Hematopoietic multipotent progenitor cell treated with erythropoietin and hydrocortisone succinate and interleukin-3 and kit ligand, for 4 days (in vitro differentiated cells): Measurements from ENCODE around the gene PHAF1.

Source experiments
- DNase-seq: peaks from one replicate; pipeline ENCODE4 v3.0.0-alpha.2; 2015

Gene PHAF1

GRCh38 chr16:67164599-67165061, 54.9 kb downstream of the PHAF1 start, which contains the start of gene HSF4:
Gene HSF4 (plus strand): TSS chr16:67164745. CDS start chr16:67164812, 67 bp downstream.
- DNase-seq: peak; percentile 47

DNA sequence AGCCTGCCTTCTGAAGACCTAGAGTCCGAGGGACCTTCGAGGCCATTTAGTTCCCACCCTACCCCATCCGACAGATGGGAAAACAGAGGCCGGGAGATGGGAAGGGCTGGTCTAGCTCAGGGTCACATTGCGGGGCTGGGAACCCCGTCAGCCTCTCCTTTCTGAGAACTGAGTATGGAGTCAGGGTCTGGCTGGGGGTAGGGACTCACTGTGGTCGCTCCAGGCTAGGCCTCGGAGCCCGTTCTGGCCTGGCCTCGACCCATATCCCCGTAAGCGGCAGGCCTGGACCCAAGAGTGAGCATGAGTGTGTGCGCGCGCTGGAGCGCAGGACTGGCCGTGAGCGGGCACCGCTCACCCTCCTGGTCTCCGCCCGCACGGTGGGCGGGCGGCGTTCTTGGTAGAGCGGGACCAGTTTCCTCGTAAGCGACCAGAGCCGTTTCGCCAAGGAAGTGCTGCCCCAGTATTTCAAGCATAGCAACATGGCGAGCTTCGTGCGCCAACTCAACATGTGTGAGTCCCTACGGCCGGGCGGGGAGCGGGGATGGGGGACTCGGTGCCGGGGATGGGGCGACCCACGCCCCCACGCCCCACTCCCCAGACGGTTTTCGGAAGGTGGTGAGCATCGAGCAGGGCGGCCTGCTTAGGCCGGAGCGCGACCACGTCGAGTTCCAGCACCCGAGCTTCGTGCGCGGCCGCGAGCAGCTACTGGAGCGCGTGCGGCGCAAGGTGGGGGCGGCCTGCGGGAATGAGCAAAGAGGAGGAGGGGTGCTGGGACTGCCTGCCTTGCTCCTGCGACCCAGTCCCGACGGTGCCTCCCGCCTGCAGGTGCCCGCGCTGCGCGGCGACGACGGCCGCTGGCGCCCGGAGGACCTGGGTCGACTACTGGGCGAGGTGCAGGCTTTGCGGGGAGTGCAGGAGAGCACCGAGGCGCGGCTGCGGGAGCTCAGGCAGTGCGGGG, 55.7 kb downstream of the PHAF1 start:
- peak; percentile 46 for DNase-seq

- DNase-seq: no peak
Measured at GRCh38 chr16:67166110-67166547, 56.4 kb downstream of the PHAF1 start.

DNA sequence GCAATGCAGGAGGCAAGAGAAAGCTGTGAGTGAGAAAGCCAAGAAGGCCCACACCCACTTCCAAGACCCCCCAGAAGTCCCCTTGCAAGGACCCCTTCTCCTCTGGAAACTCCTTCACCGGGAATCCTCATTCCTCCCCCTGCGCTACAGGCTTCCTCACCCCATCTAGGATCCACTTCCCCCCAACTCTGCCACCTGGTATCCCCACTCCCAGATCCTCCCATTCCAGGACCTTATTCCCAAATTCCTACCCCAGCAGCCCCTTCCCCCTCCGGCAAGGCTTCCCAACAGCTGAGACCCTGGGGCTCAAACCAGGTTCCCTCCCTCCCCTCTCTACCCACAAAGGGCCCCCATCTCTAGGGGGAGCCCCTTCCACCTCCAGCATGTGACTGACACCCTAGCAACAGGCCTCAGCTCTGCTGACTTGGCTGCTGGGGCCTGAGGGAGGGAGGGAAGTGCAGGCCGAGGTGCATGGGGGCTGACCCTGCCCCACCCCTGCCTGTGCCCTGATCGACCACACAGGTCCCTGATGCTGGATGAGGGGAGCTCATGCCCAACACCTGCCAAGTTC, 56.9 kb downstream of the PHAF1 start:
- no peak for DNase-seq

GRCh38 chr16:67167588-67167987, 57.8 kb downstream of the PHAF1 start:
- DNase-seq: no peak

- DNase-seq: no peak
Measured at GRCh38 chr16:67169011-67169451, 59.3 kb downstream of the PHAF1 start.

GRCh38 chr16:67169642-67170167, 60.0 kb downstream of the PHAF1 start:
- DNase-seq: peak; percentile 72

DNA sequence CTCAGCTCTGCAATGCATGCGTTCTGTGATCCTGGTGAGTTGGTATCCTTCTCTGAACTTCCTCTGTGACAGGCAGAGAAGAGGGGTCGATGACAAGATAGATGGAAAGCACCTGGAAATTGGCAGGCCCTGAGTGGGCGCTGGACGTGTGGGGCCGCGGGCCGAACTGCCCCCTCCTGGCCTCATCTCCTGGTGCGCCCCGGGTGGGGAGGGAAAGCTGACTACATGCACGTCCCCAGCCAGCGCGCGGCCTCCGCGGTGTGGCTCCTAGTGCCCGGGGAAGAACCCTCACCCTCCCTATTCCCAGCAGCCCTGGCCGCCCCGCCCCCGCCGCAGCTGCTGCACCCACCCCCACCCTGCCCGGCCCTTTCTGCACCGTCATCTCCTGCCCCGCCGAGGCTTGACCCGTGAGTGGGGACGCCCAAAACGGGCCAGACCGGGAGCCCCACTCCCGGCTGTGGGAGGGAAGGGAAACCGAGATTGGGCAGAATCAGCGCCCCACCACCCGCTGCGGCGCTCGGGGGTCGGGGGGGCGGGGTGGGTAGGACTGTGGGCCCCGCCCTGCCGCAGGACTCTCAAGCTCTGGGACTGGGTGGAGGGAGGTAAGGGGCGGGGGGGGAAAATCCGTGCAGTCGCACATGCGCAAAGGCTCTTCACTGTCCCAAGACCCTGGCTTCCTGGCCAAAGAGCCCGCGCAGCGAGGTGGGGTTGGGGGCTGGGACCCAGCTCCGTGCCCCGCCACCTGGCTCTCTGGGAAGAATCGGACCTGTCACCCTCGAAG, 60.6 kb downstream of the PHAF1 start, which contains the start of gene NOL3:
NOL3 (plus strand) TSS at position 371 of the 781 bp plus-strand sequence.
- DNase-seq: peak; percentile 61

DNA sequence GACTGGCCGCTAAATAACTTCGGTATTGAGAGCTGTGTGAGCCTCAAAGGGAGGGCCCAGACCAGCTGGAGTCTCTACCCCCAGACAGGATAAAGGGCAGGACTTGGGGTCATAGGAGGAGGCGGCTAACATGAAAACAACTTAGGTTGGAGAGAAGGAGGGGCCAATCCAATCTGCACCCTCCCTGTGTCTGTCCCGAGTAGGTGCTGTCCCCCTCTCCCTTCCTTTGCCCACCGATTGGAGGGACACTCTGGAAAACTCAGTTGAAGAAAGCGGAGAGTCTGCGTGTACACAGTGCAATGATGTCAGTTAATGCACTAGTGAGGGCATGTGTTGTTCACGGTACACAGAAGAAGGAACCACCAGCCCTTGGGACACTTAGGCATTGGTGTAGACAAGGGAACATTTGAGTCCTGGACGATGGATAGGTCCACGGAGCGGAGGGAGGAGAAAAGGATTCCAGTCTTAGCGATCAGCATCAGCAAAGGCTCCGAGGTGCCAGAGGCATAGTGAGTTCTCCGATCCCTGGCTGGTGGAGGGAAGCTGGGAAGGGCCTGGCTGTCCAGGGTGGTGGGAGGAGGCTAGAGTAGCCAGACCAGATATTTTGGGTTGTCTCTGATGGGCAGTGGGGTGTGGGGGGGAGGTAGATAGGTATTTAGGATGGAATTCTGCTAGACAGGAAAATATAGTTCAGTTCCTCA, 61.4 kb downstream of the PHAF1 start:
- no peak for DNase-seq

DNA sequence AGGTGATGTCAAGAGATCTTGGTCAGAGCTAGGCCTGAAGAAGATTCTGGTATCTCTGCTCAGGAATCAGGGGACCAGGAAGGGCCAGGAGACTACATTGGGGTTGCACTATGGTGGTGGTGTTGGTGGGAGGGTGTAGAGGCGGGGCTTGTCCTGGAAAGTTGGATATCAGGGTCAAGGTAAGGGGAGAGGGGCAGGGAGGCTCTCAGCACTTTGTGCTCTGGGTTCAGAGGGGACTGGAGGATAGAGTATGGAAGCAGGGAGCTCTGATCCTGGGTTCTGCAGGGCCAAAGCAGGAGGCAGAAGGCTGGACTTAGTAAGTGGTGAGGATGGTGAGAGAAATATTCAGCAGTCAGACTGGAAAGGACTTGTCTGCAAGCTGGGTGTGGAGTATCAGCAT, 63.6 kb downstream of the PHAF1 start:
- no peak for DNase-seq

- DNase-seq: peak; percentile 93
Measured at GRCh38 chr16:67173808-67174705, 64.3 kb downstream of the PHAF1 start.

DNA sequence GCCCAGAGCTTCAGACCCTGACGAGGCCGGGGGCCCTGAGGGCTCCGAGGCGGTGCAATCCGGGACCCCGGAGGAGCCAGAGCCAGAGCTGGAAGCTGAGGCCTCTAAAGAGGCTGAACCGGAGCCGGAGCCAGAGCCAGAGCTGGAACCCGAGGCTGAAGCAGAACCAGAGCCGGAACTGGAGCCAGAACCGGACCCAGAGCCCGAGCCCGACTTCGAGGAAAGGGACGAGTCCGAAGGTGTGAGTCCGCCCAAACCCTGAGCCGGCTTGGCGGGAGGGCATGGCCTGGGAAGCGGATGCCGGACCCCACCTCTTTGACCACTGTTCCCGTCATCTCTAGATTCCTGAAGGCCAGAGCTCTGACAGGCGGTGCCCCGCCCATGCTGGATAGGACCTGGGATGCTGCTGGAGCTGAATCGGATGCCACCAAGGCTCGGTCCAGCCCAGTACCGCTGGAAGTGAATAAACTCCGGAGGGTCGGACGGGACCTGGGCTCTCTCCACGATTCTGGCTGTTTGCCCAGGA, 65.0 kb downstream of the PHAF1 start:
- DNase-seq: no peak

GRCh38 chr16:67176662-67177061, 66.9 kb downstream of the PHAF1 start:
- no peak for DNase-seq

GRCh38 chr16:67177743-67178699, 68.3 kb downstream of the PHAF1 start:
- peak; percentile 76 for DNase-seq

- peak; percentile 73 for DNase-seq
Measured at GRCh38 chr16:67179421-67180080, 69.8 kb downstream of the PHAF1 start.

- DNase-seq: no peak
Measured at GRCh38 chr16:67180166-67180565, 70.4 kb downstream of the PHAF1 start.

- no peak for DNase-seq
Measured at GRCh38 chr16:67181346-67181745, 71.6 kb downstream of the PHAF1 start.

- no peak for DNase-seq
Measured at GRCh38 chr16:67182288-67182687, 72.5 kb downstream of the PHAF1 start.

DNA sequence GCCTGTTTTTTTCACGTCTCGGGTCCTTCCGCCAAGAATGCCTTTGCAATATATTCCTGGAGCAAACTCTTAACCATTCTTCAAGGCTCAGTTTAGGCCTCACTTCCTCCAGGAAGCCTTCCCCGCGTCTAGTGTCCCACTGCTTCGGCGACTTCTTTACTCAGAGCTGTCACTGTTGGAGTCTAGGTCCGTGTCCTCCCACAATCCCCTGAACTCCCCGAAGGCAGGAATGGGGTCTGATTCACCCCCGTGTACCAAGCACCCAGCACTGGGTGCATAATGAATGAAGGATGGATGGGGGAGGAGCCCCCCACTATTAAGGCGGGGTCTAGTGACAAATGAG, 73.5 kb downstream of the PHAF1 start:
- no peak for DNase-seq
